Measurements from ENCODE around the gene PIGU.
"Not testable (repeated sequence)": the region's sequence is repeated elsewhere in the genome, so short reads cannot be mapped to it uniquely, and the experiment has no call there.

The PIGU gene

GRCh38 chr20:34524426-34524825, 152.5 kb downstream of the PIGU start:
- DNase-seq (ENCODE audit: low spot score) (peak; percentile 38), ATAC-seq (ENCODE audit: low read depth) (no peak)
- TF ChIP-seq CTCF (IDR thresholded peaks at IDR 0.05; ENCODE audit: poor library complexity, severe bottlenecking), result no peak
- H3K4me3 ChIP-seq (ENCODE audit: severe bottlenecking), result no peak overlapping the region
- H3K9me3 ChIP-seq (ENCODE audit: severe bottlenecking), result no peaks in the 10 kb centered on the region
- peak overlapping the region; percentile 60 for H3K27ac ChIP-seq (ENCODE audit: poor library complexity, severe bottlenecking)
- H3K4me1 ChIP-seq (ENCODE audit: insufficient read depth, poor library complexity, severe bottlenecking), result peaks cover 18% of the 10 kb centered on the region
- H3K36me3 ChIP-seq (ENCODE audit: low read depth), result peaks cover 59% of the 10 kb centered on the region
- no peaks in the 10 kb centered on the region for H3K27me3 ChIP-seq (ENCODE audit: insufficient read depth, poor library complexity, severe bottlenecking)

- DNase-seq (ENCODE audit: low spot score), result peak; percentile 83
- Histone ChIP-seq H3K36me3 (ENCODE audit: low read depth) (peaks cover 54% of the 10 kb centered on the region), H3K4me3 (ENCODE audit: severe bottlenecking) (no peak overlapping the region), H3K27me3 (ENCODE audit: insufficient read depth, poor library complexity, severe bottlenecking) (no peaks in the 10 kb centered on the region), H3K4me1 (ENCODE audit: insufficient read depth, poor library complexity, severe bottlenecking) (peaks cover 18% of the 10 kb centered on the region), H3K9me3 (ENCODE audit: severe bottlenecking) (no peaks in the 10 kb centered on the region), H3K27ac (ENCODE audit: poor library complexity, severe bottlenecking) (peak overlapping the region; percentile 60)
- peak; percentile 88 for TF ChIP-seq CTCF (IDR thresholded peaks at IDR 0.05; ENCODE audit: poor library complexity, severe bottlenecking)
- ATAC-seq (ENCODE audit: low read depth), result peak; percentile 7; the same call in 1 of the 3 replicates
These were observed 153.7 kb downstream of the PIGU start for GRCh38 chr20:34522969-34523871.

DNA sequence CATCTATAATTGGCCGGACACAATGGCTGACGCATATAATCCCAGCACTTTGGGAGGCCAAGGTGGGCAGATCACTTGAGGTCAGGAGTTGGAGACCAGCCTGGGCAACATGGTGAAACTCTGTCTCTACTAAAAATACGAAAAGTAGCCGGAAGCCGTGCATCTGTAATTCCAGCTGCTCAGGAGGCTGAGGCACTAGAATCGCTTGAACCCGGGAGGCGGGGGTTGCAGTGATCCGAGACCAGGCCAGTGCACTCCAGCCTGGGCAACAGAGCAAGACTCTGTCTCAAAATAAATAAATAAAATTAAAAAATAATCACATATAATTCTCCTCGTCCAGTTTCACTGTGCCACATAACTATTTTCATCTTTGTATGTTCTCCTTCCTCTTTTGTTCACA, 157.1 kb downstream of the PIGU start:
- H3K27ac ChIP-seq (ENCODE audit: poor library complexity, severe bottlenecking); H3K4me3 ChIP-seq (ENCODE audit: severe bottlenecking); H3K27me3 ChIP-seq (ENCODE audit: insufficient read depth, poor library complexity, severe bottlenecking); DNase-seq (ENCODE audit: low spot score); ATAC-seq (ENCODE audit: low read depth); H3K4me1 ChIP-seq (ENCODE audit: insufficient read depth, poor library complexity, severe bottlenecking); H3K9me3 ChIP-seq (ENCODE audit: severe bottlenecking): not testable (repeated sequence)
- H3K36me3 ChIP-seq (ENCODE audit: low read depth), result peaks cover 33% of the 10 kb centered on the region

GRCh38 chr20:34518863-34519262, 158.0 kb downstream of the PIGU start:
- not testable (repeated sequence) for H3K27me3 ChIP-seq (ENCODE audit: insufficient read depth, poor library complexity, severe bottlenecking); H3K4me1 ChIP-seq (ENCODE audit: insufficient read depth, poor library complexity, severe bottlenecking); ATAC-seq (ENCODE audit: low read depth); H3K9me3 ChIP-seq (ENCODE audit: severe bottlenecking); H3K27ac ChIP-seq (ENCODE audit: poor library complexity, severe bottlenecking); H3K4me3 ChIP-seq (ENCODE audit: severe bottlenecking); DNase-seq (ENCODE audit: low spot score)
- H3K36me3 ChIP-seq (ENCODE audit: low read depth), result peaks cover 32% of the 10 kb centered on the region

GRCh38 chr20:34517114-34517505, 159.8 kb downstream of the PIGU start:
- Histone ChIP-seq H3K9me3 (ENCODE audit: severe bottlenecking) (no peaks in the 10 kb centered on the region), H3K4me3 (ENCODE audit: severe bottlenecking) (peak overlapping the region; percentile 88), H3K36me3 (ENCODE audit: low read depth) (peaks cover 27% of the 10 kb centered on the region), H3K27ac (ENCODE audit: poor library complexity, severe bottlenecking) (peak overlapping the region; percentile 80), H3K4me1 (ENCODE audit: insufficient read depth, poor library complexity, severe bottlenecking) (peaks cover 10% of the 10 kb centered on the region), H3K27me3 (ENCODE audit: insufficient read depth, poor library complexity, severe bottlenecking) (no peaks in the 10 kb centered on the region)
- DNase-seq (ENCODE audit: low spot score), result no peak
- no peak for ATAC-seq (ENCODE audit: low read depth)
- TF ChIP-seq CTCF (IDR thresholded peaks at IDR 0.05; ENCODE audit: poor library complexity, severe bottlenecking), result no peak
